Spleen (tissue), 7 donors: ENCODE measurements around the gene KNG1.

ENCODE experiments used
- POLR2A ChIP-seq, 3 donors: fragments of 450-650 bp; IDR thresholded peaks; one replicate each; pipeline ENCODE4 v1.5.1; 2017; ENCODE audit warnings: antibody characterized with exemption in 3 of 3, mild to moderate bottlenecking in 1 of 3
- TF ChIP-seq, protein P1 (sequence below), 11 experiments: fragments of 200-600 bp in 7 of 11; fragments of 450-650 bp in 4 of 11; sonication (generic) in 4 of 11; IDR thresholded peaks in 8 of 11; conservative IDR thresholded peaks in 3 of 11; 1 replicate in 7 of 11; 2 replicates in 4 of 11; pipeline versions ENCODE4 v1.4.0 to v1.8.0; 2016 to 2021; ENCODE audit warnings: antibody characterized with exemption in 11 of 11, inconsistent platforms in 4 of 11, mild to moderate bottlenecking in 1 of 11
- donor health status: DM: no; HTN: no; CAD: no; lungs with moderate emphysema.
- donor health status: DM: no; HTN: no; CAD: no.
- donor health status: DM: no; HTN: no; CAD: no.

DNA sequence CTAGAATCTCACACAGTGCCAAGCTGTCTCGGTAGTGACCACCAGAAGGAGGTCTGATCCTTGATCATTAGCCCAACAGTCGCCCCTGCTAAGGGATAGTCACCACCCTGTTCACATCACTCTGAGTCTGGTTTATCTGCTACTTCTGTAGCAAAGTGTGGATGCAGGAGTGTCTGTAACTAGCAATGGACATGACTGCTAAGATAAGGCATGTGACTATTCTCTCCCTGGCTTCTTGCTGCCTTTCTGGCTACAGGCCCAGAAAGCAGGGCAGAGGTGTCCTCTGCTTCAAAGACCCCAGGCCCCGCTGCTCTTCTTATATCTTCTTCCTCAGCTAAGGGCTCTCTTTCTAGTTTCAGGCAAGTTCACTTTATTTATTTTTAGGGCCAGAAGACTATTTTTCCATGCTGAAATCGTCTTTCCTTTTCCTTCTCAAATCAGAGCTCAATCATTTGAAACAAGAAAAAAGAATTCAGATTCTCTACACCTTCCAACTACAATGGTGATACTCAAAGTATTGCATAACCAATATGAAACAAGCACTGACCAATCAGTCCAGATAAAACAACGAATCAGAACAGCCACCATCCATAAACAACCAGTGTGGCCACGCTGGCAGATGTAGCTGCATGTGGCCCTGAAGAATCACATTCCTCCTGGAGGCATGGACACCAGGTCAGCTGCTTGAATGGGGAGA is 8.0 kb upstream of the KNG1 start:
- TF ChIP-seq, protein P1, sequence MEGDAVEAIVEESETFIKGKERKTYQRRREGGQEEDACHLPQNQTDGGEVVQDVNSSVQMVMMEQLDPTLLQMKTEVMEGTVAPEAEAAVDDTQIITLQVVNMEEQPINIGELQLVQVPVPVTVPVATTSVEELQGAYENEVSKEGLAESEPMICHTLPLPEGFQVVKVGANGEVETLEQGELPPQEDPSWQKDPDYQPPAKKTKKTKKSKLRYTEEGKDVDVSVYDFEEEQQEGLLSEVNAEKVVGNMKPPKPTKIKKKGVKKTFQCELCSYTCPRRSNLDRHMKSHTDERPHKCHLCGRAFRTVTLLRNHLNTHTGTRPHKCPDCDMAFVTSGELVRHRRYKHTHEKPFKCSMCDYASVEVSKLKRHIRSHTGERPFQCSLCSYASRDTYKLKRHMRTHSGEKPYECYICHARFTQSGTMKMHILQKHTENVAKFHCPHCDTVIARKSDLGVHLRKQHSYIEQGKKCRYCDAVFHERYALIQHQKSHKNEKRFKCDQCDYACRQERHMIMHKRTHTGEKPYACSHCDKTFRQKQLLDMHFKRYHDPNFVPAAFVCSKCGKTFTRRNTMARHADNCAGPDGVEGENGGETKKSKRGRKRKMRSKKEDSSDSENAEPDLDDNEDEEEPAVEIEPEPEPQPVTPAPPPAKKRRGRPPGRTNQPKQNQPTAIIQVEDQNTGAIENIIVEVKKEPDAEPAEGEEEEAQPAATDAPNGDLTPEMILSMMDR (IDR thresholded peaks at IDR 0.05 in 8 of 11, conservative IDR thresholded peaks at IDR 0.05 in 3 of 11): no peak
- TF ChIP-seq POLR2A (IDR thresholded peaks at IDR 0.05): no peak
